Measurements from ENCODE around the gene PTPRD. TPM values are rescaled to one million over a fixed set of nuclear protein-coding genes. Genes with fewer than 3 reads are reported as not detected.

The PTPRD gene
- total RNA-seq, 1 experiment from 2014 or later = 32.5 TPM

DNA sequence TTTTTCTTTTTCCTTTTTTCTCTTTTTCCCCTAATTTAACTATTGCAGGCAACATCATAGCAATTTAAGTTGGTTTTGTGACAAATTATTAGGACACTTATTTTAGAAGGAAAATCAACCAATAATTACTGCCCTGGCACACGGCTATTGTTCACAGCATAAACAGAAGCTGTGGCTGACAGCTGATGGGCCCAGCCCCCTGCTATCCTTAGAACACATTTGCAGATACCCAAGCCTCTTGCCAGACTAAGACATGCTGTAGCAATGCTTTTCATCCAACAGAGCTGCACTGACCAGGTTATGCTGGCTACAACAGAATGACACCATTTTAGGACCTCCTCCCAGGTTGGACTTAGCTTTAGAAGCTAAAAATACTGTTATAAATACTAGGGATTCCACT lies 1960.5 kb downstream of the PTPRD start:
- Histone ChIP-seq H3K9me3 (ENCODE audit: control insufficient read depth, low read depth, low read length) (no peaks in the 10 kb centered on the region), H3K23me2 (ENCODE audit: insufficient read length, low read depth, low read length, poor library complexity, severe bottlenecking) (no peaks in the 10 kb centered on the region), H3K79me1 (ENCODE audit: insufficient read depth, low read depth, low read length, poor library complexity, severe bottlenecking) (no peaks in the 10 kb centered on the region), H3K14ac (ENCODE audit: insufficient read depth, low read length) (no peak overlapping the region), H2BK15ac (ENCODE audit: low read depth, low read length) (no peak overlapping the region), H3K79me2 (ENCODE audit: insufficient read depth, low read length) (no peaks in the 10 kb centered on the region), H3K56ac (ENCODE audit: insufficient read length, low read depth, low read length) (no peak overlapping the region), H2BK20ac (ENCODE audit: low read depth, low read length, poor library complexity, severe bottlenecking) (no peak overlapping the region), H3T11ph (ENCODE audit: low read length) (no peak overlapping the region), H3K18ac (ENCODE audit: insufficient read length, low read depth, low read length) (no peak overlapping the region), H3K4ac (ENCODE audit: low read depth, low read length) (no peak overlapping the region), H3K23ac (ENCODE audit: insufficient read length, low read depth, low read length) (no peak overlapping the region), H2BK5ac (ENCODE audit: insufficient read length, low read length) (no peak overlapping the region), H4K8ac (replicated peaks; ENCODE audit: insufficient read length, low read depth, low read length) (no peak overlapping the region), H4K20me1 (ENCODE audit: control insufficient read depth, insufficient read depth, insufficient read length) (no peaks in the 10 kb centered on the region), H3K27me3 (ENCODE audit: insufficient read depth, low read length) (no peaks in the 10 kb centered on the region), H3K4me1 (ENCODE audit: insufficient read depth, low read length) (0 out of 2 replicates have a peak, but pooled peaks cover 3% of the 10 kb centered on the region), H3K4me2 (ENCODE audit: insufficient read depth, insufficient read length, low read length) (no peak overlapping the region), H2BK12ac (ENCODE audit: insufficient read length, low read depth, low read length) (no peak overlapping the region), H2BK120ac (ENCODE audit: low read depth, low read length, poor library complexity, severe bottlenecking) (no peak overlapping the region), H4K91ac (ENCODE audit: insufficient read length, low read depth, low read length) (no peak overlapping the region), H3K27ac (ENCODE audit: insufficient read length, low read depth, low read length) (no peak overlapping the region), H2AK5ac (ENCODE audit: insufficient read length, low read length) (no peak overlapping the region), H3K9ac (ENCODE audit: extremely low read depth, insufficient read length, low read length) (no peak overlapping the region), H2AFZ (ENCODE audit: low read length) (no peak overlapping the region), H4K5ac (ENCODE audit: insufficient read length, low read depth, low read length) (no peak overlapping the region)
- DNase-seq = no peak
- H3K4me3 Mint-ChIP-seq = no peak overlapping the region
- no peaks in the 10 kb centered on the region; a peak in 1 of 7 replicates for H3K36me3 Mint-ChIP-seq (ENCODE audit: insufficient read depth in 1 of 3, low read depth in 3 of 3)
- H3K9me3 Mint-ChIP-seq = no peaks in the 10 kb centered on the region
- H3K27me3 Mint-ChIP-seq (ENCODE audit: low read depth) = no peaks in the 10 kb centered on the region
- TF ChIP-seq, protein P1, sequence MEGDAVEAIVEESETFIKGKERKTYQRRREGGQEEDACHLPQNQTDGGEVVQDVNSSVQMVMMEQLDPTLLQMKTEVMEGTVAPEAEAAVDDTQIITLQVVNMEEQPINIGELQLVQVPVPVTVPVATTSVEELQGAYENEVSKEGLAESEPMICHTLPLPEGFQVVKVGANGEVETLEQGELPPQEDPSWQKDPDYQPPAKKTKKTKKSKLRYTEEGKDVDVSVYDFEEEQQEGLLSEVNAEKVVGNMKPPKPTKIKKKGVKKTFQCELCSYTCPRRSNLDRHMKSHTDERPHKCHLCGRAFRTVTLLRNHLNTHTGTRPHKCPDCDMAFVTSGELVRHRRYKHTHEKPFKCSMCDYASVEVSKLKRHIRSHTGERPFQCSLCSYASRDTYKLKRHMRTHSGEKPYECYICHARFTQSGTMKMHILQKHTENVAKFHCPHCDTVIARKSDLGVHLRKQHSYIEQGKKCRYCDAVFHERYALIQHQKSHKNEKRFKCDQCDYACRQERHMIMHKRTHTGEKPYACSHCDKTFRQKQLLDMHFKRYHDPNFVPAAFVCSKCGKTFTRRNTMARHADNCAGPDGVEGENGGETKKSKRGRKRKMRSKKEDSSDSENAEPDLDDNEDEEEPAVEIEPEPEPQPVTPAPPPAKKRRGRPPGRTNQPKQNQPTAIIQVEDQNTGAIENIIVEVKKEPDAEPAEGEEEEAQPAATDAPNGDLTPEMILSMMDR (conservative IDR thresholded peaks at IDR 0.05) = no peak
- peaks cover 21 to 32% of the 10 kb centered on the region in 2 experiments for H3K4me1 Mint-ChIP-seq
- no CpG with 5 or more reads among the region's 1 CpG for WGBS (ENCODE audit: extremely low coverage, insufficient read length, low lambda C conversion rate)
- H3K27ac Mint-ChIP-seq = no peak overlapping the region

Data from H9 (cell line).